ENCODE measurements around the gene AFF2. TPM values are rescaled to one million over a fixed set of nuclear protein-coding genes. Genes with fewer than 3 reads are reported as not detected.
"Not testable (repeated sequence)": the region's sequence is repeated elsewhere in the genome, so short reads cannot be mapped to it uniquely, and the experiment has no call there.

Gene AFF2
- total RNA-seq, 2 donors from 2014 or later: 0.09 to 0.42 TPM

- DNase-seq: no peak
- ATAC-seq: no peak
- intact Hi-C loops (cut with DNase I, micrococcal nuclease): no loop called here
These were observed 115.1 kb downstream of the AFF2 start for GRCh38 chrX:148615491-148615890.

DNA sequence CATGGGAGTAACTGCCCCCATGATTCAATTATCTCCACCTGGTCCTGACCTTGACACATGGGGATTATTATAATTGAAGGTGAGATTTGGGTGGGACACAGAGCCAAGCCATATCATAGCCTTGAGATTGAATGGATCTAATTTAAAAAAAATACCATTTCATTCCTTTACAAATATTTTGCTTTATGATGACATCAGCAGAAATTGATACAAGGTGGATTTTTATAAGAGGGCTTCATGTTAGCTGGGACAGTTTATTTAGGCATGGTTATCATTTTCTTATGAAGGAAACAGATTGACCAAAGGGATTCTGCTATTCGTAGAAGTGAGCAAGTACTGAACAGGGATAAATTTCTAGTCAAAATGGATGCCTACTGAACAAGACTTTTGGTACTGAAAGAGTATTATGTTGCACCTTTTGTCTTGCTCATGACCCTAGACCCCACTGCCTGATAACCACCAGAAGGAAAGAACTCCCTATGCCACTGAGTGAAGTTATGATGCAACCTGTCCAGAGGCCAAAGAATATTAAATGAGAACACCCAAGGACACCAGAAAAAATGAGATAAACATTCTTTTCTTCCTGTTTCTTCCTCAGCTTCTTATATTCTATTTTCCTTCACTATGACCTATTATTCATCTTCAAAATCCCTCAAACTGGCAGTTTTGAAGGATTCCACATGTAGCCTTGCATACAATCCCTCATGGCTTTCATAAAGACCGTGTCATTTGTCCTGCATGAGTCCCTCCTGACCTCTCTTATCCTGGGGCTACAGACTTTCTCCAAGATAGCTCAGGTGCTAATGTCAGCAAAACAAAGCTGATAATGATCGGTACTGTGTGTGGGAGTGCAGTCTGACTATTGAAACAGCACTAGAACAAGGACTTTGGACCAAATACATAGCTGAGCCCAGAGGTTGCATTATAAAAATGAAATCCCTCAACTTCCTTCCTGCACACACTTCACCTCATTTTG, 118.3 kb downstream of the AFF2 start:
- DNase-seq: no peak
- ATAC-seq: no peak
- intact Hi-C loops (cut with DNase I, micrococcal nuclease): no loop called here

DNA sequence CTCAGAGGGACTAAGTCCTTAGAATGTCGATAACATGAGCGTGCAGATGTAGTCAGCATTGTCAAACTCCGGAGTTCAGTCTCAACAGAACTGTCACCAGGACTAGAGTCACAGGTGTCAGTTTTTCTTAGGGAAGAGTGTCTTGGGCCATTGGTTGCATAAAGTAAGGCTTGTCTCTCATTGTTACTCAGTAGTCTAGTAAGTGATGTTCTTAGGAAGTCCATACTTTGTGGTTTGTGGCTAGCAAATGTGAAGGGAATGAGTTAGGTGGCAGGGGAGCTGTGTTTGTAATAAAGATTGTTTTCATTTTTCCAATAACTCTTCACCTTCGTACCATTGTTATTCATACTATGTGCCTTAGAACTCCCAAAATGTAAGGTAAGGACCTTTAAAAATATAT, 119.6 kb downstream of the AFF2 start:
- intact Hi-C loops (cut with DNase I, micrococcal nuclease): no loop called here
- DNase-seq (no peak), ATAC-seq (no peak)

DNA sequence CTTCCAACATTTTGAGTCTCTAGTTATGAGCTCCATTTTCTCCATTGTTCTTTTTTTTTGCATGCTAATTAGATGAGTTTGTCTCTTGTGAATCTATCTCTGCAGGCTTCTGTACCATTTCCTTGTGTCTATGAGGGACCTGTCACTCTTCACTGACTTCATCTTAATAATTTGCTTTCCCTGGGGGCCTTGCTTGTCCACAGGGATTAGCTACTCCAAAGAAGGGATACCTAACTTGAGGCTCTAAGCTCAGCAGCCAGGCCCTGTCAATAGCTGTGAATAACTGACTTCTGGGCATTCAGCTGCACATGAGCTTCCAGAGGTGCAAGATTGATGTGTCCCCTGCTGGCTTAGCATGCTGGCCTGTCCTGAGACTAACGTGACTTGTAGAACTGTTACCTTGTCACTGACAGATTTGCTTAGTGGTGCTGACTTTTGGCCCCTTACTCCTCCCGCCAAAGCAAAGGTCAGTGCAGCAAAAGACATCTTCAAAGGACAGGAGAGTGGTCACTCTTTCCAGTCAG, 124.6 kb downstream of the AFF2 start:
- no peak for DNase-seq
- ATAC-seq: no peak
- intact Hi-C loops (cut with DNase I, micrococcal nuclease): no loop called here

GRCh38 chrX:148628621-148629020, 128.2 kb downstream of the AFF2 start:
- no peak for ATAC-seq
- intact Hi-C loops (cut with DNase I, micrococcal nuclease): no loop called here
- DNase-seq: no peak

DNA sequence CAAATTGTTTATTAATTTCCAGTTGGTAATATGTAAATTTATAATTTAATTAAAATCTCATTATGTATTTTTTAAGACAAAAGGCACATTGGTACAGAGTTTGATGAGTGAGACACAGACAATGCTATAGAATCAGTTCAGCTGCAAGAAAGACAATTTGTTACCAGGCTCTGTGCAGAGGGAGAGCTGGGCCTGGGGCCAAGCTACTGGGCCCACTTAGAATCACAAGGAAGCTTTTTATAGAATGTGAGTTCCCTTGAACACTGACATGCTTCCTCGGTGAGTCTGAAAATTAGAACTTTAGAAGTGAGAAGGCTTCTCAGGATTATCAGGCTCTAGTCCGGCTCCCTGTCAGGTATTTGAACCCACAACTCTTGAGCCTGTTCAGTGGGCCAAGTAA, 129.0 kb downstream of the AFF2 start:
- intact Hi-C loops (cut with DNase I, micrococcal nuclease): no loop called here
- ATAC-seq (no peak), DNase-seq (no peak)

- ATAC-seq (no peak), DNase-seq (no peak)
- intact Hi-C loops (cut with DNase I, micrococcal nuclease): no loop called here
These were observed 132.0 kb downstream of the AFF2 start for GRCh38 chrX:148632444-148632843.

GRCh38 chrX:148633218-148633908, 132.9 kb downstream of the AFF2 start:
- intact Hi-C loops (cut with DNase I, micrococcal nuclease): no loop called here
- ATAC-seq (no peak), DNase-seq (no peak)

GRCh38 chrX:148634591-148634990, 134.2 kb downstream of the AFF2 start:
- intact Hi-C loops (cut with DNase I, micrococcal nuclease): no loop called here
- DNase-seq: no peak
- ATAC-seq: no peak

DNA sequence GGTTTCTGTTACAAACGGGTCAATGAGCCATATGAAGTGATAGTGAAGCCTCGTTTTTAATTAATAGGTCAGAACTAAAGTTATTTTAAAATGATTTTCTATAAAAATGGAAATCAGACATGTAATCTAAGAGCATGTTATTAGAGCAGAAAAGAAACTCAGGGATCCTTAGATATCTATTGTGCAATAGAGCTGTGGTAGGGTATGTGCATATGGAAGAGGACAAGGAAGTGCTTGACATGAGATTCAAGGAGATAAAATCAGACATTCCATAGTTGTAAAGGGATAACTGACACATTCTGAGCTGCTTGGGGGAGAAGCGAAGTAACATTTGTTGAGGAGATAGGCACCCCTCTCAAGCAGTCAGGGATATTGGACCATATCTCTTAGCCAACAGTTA, 143.0 kb downstream of the AFF2 start:
- DNase-seq: no peak
- intact Hi-C loops (cut with DNase I, micrococcal nuclease): no loop called here
- no peak for ATAC-seq

GRCh38 chrX:148647651-148648050, 147.2 kb downstream of the AFF2 start:
- no peak for DNase-seq
- ATAC-seq: no peak
- intact Hi-C loops (cut with DNase I, micrococcal nuclease): no loop called here

DNA sequence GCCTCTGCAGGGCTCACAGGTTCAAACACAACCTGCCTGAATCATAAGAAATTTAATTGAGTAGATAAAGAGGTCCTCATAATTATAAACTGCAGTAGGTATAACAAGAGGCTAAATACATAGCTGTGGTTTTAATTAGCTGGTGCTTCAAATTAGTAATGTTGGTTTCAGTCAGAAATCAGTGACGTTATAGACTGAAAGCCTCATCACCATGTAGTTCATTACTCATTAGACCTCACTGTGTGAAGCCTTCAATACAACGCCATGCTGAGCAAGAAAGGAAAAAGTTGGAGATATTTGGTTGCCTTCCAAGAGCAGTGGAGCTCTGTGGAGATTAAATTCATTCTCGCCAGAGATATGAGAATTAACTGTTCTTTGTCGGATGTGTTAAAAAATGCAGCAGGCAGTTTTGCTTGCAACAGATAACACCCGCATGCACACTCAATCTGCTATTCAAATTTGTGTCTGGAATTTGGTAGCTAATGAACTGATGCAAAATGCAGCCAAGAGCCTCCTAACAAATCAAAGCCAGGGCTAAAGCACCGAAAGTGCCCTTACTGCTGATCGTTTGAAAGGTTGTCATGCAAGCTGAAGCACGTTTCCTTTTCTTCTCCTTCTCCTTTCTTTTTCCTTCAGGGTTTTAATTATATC, 148.9 kb downstream of the AFF2 start:
- ATAC-seq (no peak), DNase-seq (no peak)
- intact Hi-C loops (cut with DNase I, micrococcal nuclease): no loop called here

DNA sequence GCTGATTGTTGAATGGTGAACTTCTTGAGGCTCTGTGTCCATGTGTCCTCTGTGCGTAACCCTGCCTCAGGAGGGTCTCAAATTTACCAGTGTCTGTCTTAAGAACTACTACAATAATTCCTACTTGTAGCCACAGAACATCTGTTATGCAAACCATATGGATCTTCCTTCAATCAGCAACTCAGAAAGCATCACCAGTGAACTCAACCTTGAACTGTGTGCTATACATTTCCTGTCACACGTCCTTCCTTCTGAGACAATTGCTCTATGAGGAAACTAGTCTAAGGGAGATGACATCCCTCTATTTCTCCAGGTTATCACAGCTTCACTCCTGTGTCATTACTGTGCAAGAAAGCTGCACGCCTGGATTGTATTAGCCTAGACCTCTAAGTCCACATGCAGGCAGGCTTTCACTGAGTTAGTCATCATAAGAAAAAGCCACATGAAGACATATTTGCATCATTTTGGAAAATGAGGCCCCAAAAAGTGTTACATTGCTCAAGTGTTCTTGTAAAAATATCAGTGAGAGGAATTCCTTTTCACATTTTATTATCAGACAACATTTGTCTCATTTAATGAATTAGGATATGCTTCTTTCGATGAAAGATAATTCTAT, 157.8 kb downstream of the AFF2 start:
- DNase-seq (no peak), ATAC-seq (no peak)
- intact Hi-C loops (cut with DNase I, micrococcal nuclease): no loop called here

- DNase-seq (no peak), ATAC-seq (no peak)
- intact Hi-C loops (cut with DNase I, micrococcal nuclease): no loop called here
These were observed 159.1 kb downstream of the AFF2 start for GRCh38 chrX:148659481-148659880.

DNA sequence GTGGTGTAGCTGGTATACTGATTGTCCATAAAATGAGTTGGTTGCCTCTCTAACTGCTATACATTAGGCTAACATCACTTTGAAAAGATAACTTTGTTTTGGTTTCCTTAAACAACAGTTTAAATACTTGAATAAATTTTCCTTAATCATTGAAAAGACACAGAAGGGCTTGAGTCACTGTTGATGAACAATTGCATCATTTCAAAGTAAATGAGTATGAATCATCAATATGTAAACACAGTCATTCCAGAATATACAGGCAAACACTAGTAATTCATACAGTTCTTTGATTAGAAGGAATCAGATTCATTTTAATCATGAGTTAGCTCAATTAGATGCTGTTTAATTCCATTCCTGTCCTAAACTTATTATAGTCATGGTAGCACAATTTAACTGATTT, 160.6 kb downstream of the AFF2 start:
- ATAC-seq (no peak), DNase-seq (no peak)
- intact Hi-C loops (cut with DNase I, micrococcal nuclease): no loop called here

DNA sequence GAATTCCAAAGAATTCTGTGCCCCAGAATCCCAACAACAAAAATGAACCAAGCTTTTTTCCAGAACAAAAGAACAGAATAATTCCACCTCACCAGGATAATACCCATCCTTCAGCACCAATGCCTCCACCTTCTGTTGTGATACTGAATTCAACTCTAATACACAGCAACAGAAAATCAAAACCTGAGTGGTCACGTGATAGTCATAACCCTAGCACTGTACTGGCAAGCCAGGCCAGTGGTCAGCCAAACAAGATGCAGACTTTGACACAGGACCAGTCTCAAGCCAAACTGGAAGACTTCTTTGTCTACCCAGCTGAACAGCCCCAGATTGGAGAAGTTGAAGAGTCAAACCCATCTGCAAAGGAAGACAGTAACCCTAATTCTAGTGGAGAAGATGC, 161.6 kb downstream of the AFF2 start:
- DNase-seq (no peak), ATAC-seq (no peak)
- intact Hi-C loops (cut with DNase I, micrococcal nuclease): no loop called here

DNA sequence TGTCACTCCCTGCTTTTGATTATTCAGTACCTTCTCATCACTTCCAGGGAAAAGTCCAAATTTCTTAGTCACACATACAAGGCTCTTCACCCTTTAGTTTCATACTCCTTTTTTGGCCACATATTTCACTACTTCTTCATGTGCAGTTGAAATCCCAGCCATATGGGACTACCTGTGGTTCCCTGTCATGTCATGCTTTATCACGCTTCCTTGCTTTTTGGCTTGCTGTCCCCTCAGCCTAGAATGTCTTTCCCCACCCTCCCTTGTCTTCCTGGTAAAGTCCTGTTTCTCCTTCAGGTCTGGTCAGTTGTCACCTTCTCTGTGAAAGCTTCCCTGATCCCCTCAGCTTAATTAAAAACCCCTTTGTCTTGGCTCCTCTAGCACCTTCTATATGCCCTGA, 163.8 kb downstream of the AFF2 start:
- DNase-seq (no peak), ATAC-seq (no peak)
- intact Hi-C loops (cut with DNase I, micrococcal nuclease): no loop called here

DNA sequence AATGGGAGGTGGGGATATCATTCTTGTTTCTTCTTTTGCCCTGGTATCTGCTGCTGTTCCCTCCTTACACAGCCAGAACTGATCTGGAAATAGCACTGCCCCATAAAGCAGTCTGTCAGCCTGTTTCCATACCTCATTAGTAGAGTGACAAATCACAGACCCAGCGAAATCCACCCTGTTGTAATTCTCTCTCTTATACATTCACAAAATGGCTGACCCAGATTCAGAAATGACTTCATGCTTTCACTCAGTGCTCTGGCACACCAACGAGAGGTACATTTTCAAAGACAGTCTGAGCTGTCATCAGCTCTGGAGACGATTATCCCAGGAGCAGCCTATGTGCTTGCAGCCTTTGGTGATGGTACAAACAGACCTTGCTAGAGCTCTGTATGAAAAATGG, 164.6 kb downstream of the AFF2 start:
- no peak for ATAC-seq
- DNase-seq: no peak
- intact Hi-C loops (cut with DNase I, micrococcal nuclease): no loop called here

DNA sequence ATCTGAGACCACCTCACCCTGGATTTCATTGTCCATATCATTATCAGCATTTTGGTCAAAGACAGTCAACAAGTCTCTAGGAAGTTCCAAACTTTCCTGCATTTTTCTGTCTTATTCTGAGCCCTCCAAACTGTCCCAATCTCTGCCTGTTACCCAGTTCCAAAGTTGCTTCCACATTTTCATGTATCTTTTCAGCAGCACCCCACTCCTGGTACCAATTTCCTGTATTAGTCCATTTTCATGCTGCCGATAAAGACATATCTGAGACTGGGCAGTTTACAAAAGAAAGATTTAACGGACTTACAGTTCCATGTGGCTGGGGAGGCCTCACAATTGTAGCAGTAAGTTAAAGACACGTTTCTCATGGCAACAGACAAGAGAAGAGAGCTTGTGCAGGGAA, 168.8 kb downstream of the AFF2 start:
- intact Hi-C loops (cut with DNase I, micrococcal nuclease); ATAC-seq; DNase-seq: not testable (repeated sequence)
